ENCODE data around the gene TIMP3.

The TIMP3 gene

GRCh38 chr22:32849501-32849900, 48.0 kb downstream of the TIMP3 start:
- no peaks in the 10 kb centered on the region; the same call in 1 of the 2 replicates for H3K36me3 ChIP-seq (ENCODE audit: control insufficient read depth, insufficient read depth, low read length)
- H3K27ac ChIP-seq (ENCODE audit: low read depth, low read length) = no peak overlapping the region
- H3K4me1 ChIP-seq (ENCODE audit: control insufficient read depth, insufficient read depth, low read length) = no peaks in the 10 kb centered on the region
- no peak overlapping the region for H3K4me3 ChIP-seq (ENCODE audit: low read depth, low read length)
- H3K9me3 ChIP-seq (ENCODE audit: control insufficient read depth, insufficient read depth, low read depth, low read length) = no peaks in the 10 kb centered on the region
- no peak overlapping the region for H3K9ac ChIP-seq (ENCODE audit: low read length)
- H3K27me3 ChIP-seq (ENCODE audit: control insufficient read depth, insufficient read depth, low read length) = no peaks in the 10 kb centered on the region

- H3K9ac ChIP-seq (ENCODE audit: low read length) = no peak overlapping the region
- H3K36me3 ChIP-seq (ENCODE audit: control insufficient read depth, insufficient read depth, low read length) = no peaks in the 10 kb centered on the region; the same call in 1 of the 2 replicates
- H3K27me3 ChIP-seq (ENCODE audit: control insufficient read depth, insufficient read depth, low read length) = no peaks in the 10 kb centered on the region
- H3K4me3 ChIP-seq (ENCODE audit: low read depth, low read length) = no peak overlapping the region
- no peak overlapping the region for H3K27ac ChIP-seq (ENCODE audit: low read depth, low read length)
- H3K4me1 ChIP-seq (ENCODE audit: control insufficient read depth, insufficient read depth, low read length) = no peaks in the 10 kb centered on the region
- no peaks in the 10 kb centered on the region for H3K9me3 ChIP-seq (ENCODE audit: control insufficient read depth, insufficient read depth, low read depth, low read length)
These were observed 48.7 kb downstream of the TIMP3 start for GRCh38 chr22:32850157-32850556.

- H3K36me3 ChIP-seq (ENCODE audit: control insufficient read depth, insufficient read depth, low read length) = no peaks in the 10 kb centered on the region; the same call in 1 of the 2 replicates
- H3K9ac ChIP-seq (ENCODE audit: low read length) = no peak overlapping the region
- H3K27ac ChIP-seq (ENCODE audit: low read depth, low read length) = no peak overlapping the region
- no peaks in the 10 kb centered on the region for H3K27me3 ChIP-seq (ENCODE audit: control insufficient read depth, insufficient read depth, low read length)
- H3K9me3 ChIP-seq (ENCODE audit: control insufficient read depth, insufficient read depth, low read depth, low read length) = no peaks in the 10 kb centered on the region
- no peak overlapping the region for H3K4me3 ChIP-seq (ENCODE audit: low read depth, low read length)
- H3K4me1 ChIP-seq (ENCODE audit: control insufficient read depth, insufficient read depth, low read length) = no peaks in the 10 kb centered on the region
These were observed 49.3 kb downstream of the TIMP3 start for GRCh38 chr22:32850591-32851517.

GRCh38 chr22:32852395-32853251, 51.1 kb downstream of the TIMP3 start:
- no peak overlapping the region for H3K4me3 ChIP-seq (ENCODE audit: low read depth, low read length)
- no peak overlapping the region for H3K27ac ChIP-seq (ENCODE audit: low read depth, low read length)
- no peak overlapping the region for H3K9ac ChIP-seq (ENCODE audit: low read length)
- H3K36me3 ChIP-seq (ENCODE audit: control insufficient read depth, insufficient read depth, low read length) = peaks cover 7% of the 10 kb centered on the region
- no peaks in the 10 kb centered on the region for H3K27me3 ChIP-seq (ENCODE audit: control insufficient read depth, insufficient read depth, low read length)
- H3K4me1 ChIP-seq (ENCODE audit: control insufficient read depth, insufficient read depth, low read length) = no peaks in the 10 kb centered on the region
- H3K9me3 ChIP-seq (ENCODE audit: control insufficient read depth, insufficient read depth, low read depth, low read length) = no peaks in the 10 kb centered on the region

GRCh38 chr22:32853662-32854061, 52.2 kb downstream of the TIMP3 start:
- no peak overlapping the region for H3K9ac ChIP-seq (ENCODE audit: low read length)
- H3K9me3 ChIP-seq (ENCODE audit: control insufficient read depth, insufficient read depth, low read depth, low read length) = no peaks in the 10 kb centered on the region
- peaks cover 15% of the 10 kb centered on the region for H3K36me3 ChIP-seq (ENCODE audit: control insufficient read depth, insufficient read depth, low read length)
- no peaks in the 10 kb centered on the region for H3K4me1 ChIP-seq (ENCODE audit: control insufficient read depth, insufficient read depth, low read length)
- no peak overlapping the region for H3K27ac ChIP-seq (ENCODE audit: low read depth, low read length)
- no peak overlapping the region for H3K4me3 ChIP-seq (ENCODE audit: low read depth, low read length)
- H3K27me3 ChIP-seq (ENCODE audit: control insufficient read depth, insufficient read depth, low read length) = no peaks in the 10 kb centered on the region

- no peak overlapping the region for H3K9ac ChIP-seq (ENCODE audit: low read length)
- H3K4me1 ChIP-seq (ENCODE audit: control insufficient read depth, insufficient read depth, low read length) = no peaks in the 10 kb centered on the region
- no peak overlapping the region for H3K27ac ChIP-seq (ENCODE audit: low read depth, low read length)
- H3K36me3 ChIP-seq (ENCODE audit: control insufficient read depth, insufficient read depth, low read length) = peaks cover 15% of the 10 kb centered on the region
- H3K27me3 ChIP-seq (ENCODE audit: control insufficient read depth, insufficient read depth, low read length) = no peaks in the 10 kb centered on the region
- no peak overlapping the region for H3K4me3 ChIP-seq (ENCODE audit: low read depth, low read length)
- H3K9me3 ChIP-seq (ENCODE audit: control insufficient read depth, insufficient read depth, low read depth, low read length) = no peaks in the 10 kb centered on the region
These were observed 52.9 kb downstream of the TIMP3 start for GRCh38 chr22:32854351-32854804.

- no peaks in the 10 kb centered on the region for H3K27me3 ChIP-seq (ENCODE audit: control insufficient read depth, insufficient read depth, low read length)
- no peak overlapping the region for H3K4me3 ChIP-seq (ENCODE audit: low read depth, low read length)
These were observed 53.7 kb downstream of the TIMP3 start for GRCh38 chr22:32855045-32855756.

GRCh38 chr22:32858121-32858703, 56.7 kb downstream of the TIMP3 start:
- Histone ChIP-seq H3K27me3 (ENCODE audit: control insufficient read depth, insufficient read depth, low read length) (no peaks in the 10 kb centered on the region), H3K4me3 (ENCODE audit: low read depth, low read length) (no peak overlapping the region), H3K27ac (ENCODE audit: low read depth, low read length) (no peak overlapping the region), H3K36me3 (ENCODE audit: control insufficient read depth, insufficient read depth, low read length) (peaks cover 37% of the 10 kb centered on the region), H3K4me1 (ENCODE audit: control insufficient read depth, insufficient read depth, low read length) (no peaks in the 10 kb centered on the region), H3K9me3 (ENCODE audit: control insufficient read depth, insufficient read depth, low read depth, low read length) (no peaks in the 10 kb centered on the region), H3K9ac (ENCODE audit: low read length) (no peak overlapping the region)

More at GRCh38 chr22:32855045-32855756, 53.7 kb downstream of the TIMP3 start:
- H3K4me1 ChIP-seq (ENCODE audit: control insufficient read depth, insufficient read depth, low read length) = no peaks in the 10 kb centered on the region
- no peak overlapping the region for H3K27ac ChIP-seq (ENCODE audit: low read depth, low read length)
- H3K36me3 ChIP-seq (ENCODE audit: control insufficient read depth, insufficient read depth, low read length) = peaks cover 19% of the 10 kb centered on the region
- H3K9ac ChIP-seq (ENCODE audit: low read length) = no peak overlapping the region
- no peaks in the 10 kb centered on the region for H3K9me3 ChIP-seq (ENCODE audit: control insufficient read depth, insufficient read depth, low read depth, low read length)

- Histone ChIP-seq H3K9me3 (ENCODE audit: control insufficient read depth, insufficient read depth, low read depth, low read length) (no peaks in the 10 kb centered on the region), H3K9ac (ENCODE audit: low read length) (no peak overlapping the region), H3K4me1 (ENCODE audit: control insufficient read depth, insufficient read depth, low read length) (no peaks in the 10 kb centered on the region), H3K27me3 (ENCODE audit: control insufficient read depth, insufficient read depth, low read length) (no peaks in the 10 kb centered on the region), H3K4me3 (ENCODE audit: low read depth, low read length) (no peak overlapping the region), H3K36me3 (ENCODE audit: control insufficient read depth, insufficient read depth, low read length) (peaks cover 44% of the 10 kb centered on the region), H3K27ac (ENCODE audit: low read depth, low read length) (no peak overlapping the region)
These were observed 57.5 kb downstream of the TIMP3 start for GRCh38 chr22:32858957-32859356.

- Histone ChIP-seq H3K27me3 (ENCODE audit: control insufficient read depth, insufficient read depth, low read length) (no peaks in the 10 kb centered on the region), H3K27ac (ENCODE audit: low read depth, low read length) (no peak overlapping the region), H3K4me1 (ENCODE audit: control insufficient read depth, insufficient read depth, low read length) (no peaks in the 10 kb centered on the region), H3K4me3 (ENCODE audit: low read depth, low read length) (no peak overlapping the region), H3K36me3 (ENCODE audit: control insufficient read depth, insufficient read depth, low read length) (peaks cover 49% of the 10 kb centered on the region), H3K9ac (ENCODE audit: low read length) (no peak overlapping the region), H3K9me3 (ENCODE audit: control insufficient read depth, insufficient read depth, low read depth, low read length) (no peaks in the 10 kb centered on the region)
These were observed 58.2 kb downstream of the TIMP3 start for GRCh38 chr22:32859743-32860142.
